K562 (cell line): ENCODE measurements around the gene POU3F3. TPM values are rescaled to one million over a fixed set of nuclear protein-coding genes. Genes with fewer than 3 reads are reported as not detected.

ENCODE experiments used
- ATAC-seq: fragments of 200-7000 bp; cut with Tn5 transposase; 3 replicates; pipeline ENCODE4 v1.9.1; 2020; ENCODE audit warnings: moderate library complexity
- BruUV-seq: library from RNA; stranded (reverse); fragments of 400-500 nt; replicated peaks from 2 replicates; lab custom pipeline; 2021; lab: Mats Ljungman, UMichigan
- CTCF ChIA-PET: fragments of 300-600 bp; formaldehyde crosslinking; extraction: SDS; loops from one replicate; lab custom pipeline; 2021; ENCODE audit warnings: low intra/inter-chr PET ratio; lab: Yijun Ruan, JAX
- POLR2A ChIA-PET: fragments of 300-600, 350-650 bp; sonication (Branson Sonifier 250); formaldehyde crosslinking; extraction: SDS; loops from one replicate; lab custom pipeline; 2021; ENCODE audit warnings: antibody characterized with exemption, inconsistent platforms; lab: Yijun Ruan, JAX
- DNase-seq, 4 experiments: peaks; one replicate each; pipeline versions ENCODE4 v3.0.0 to v3.0.0-alpha.2; 2011 to 2018; ENCODE audit warnings: low spot score in 3 of 4, mixed read lengths in 3 of 4; ENCODE audit errors: extremely low read depth in 1 of 4
- FAIRE-seq: peaks from 2 replicates; lab custom pipeline; 2011; peaks lifted over from hg19 to GRCh38; lab: Jason Lieb, UNC
- H2AFZ ChIP-seq: 2 replicates; pipeline ENCODE4 v1.6.0; 2011; ENCODE audit warnings: low read depth, low read length, control low read depth, inconsistent platforms
- H3K27ac ChIP-seq: fragments of 200-600 bp; 3 replicates; pipeline ENCODE4 v1.8.0; 2011; ENCODE audit warnings: low read depth, mild to moderate bottlenecking, control low read depth, inconsistent platforms, low read length, moderate library complexity, mixed read lengths; ENCODE audit errors: extremely low read depth
- H3K27me3 ChIP-seq, 2 experiments: fragments of 300-600 bp in 1 of 2; 2 replicates in 1 of 2; 3 replicates in 1 of 2; pipeline versions ENCODE4 v1.6.0 to v1.8.0; 2011; ENCODE audit warnings: inconsistent platforms in 2 of 2, low read length in 2 of 2, mild to moderate bottlenecking in 1 of 2, mixed read lengths in 1 of 2, moderate library complexity in 1 of 2; ENCODE audit not compliant: control insufficient read depth in 2 of 2, insufficient read depth in 2 of 2
- H3K36me3 ChIP-seq: fragments of 300-600 bp; 3 replicates; pipeline ENCODE4 v1.8.0; 2011; ENCODE audit warnings: mild to moderate bottlenecking, low read length, inconsistent platforms; ENCODE audit not compliant: control insufficient read depth, insufficient read depth
- H3K4me1 ChIP-seq, 2 experiments: fragments of 200-600 bp in 1 of 2; replicated peaks in 1 of 2; 2 replicates in 1 of 2; 3 replicates in 1 of 2; pipeline versions ENCODE4 v1.5.1 to v1.8.0; 2011; ENCODE audit warnings: inconsistent platforms in 2 of 2, low read length in 2 of 2, mild to moderate bottlenecking in 1 of 2, mixed read lengths in 1 of 2, moderate library complexity in 1 of 2; ENCODE audit not compliant: control insufficient read depth in 2 of 2, insufficient read depth in 2 of 2
- H3K4me2 ChIP-seq: 2 replicates; pipeline ENCODE4 v1.6.1; 2011; ENCODE audit warnings: low read length, control low read depth, inconsistent platforms, mixed read lengths; ENCODE audit not compliant: insufficient read depth
- H3K4me3 ChIP-seq: fragments of 200-600 bp; sonication (generic), shearing (Covaris generic); 2 replicates; pipeline ENCODE4 v1.5.1; 2016; ENCODE audit warnings: control low read depth, inconsistent platforms
- H3K79me2 ChIP-seq: fragments of 200-600 bp; 3 replicates; pipeline ENCODE4 v1.8.0; 2011; ENCODE audit warnings: low read length, inconsistent platforms; ENCODE audit not compliant: control insufficient read depth, insufficient read depth
- H3K9ac ChIP-seq, 2 experiments: 2 replicates each; pipeline versions ENCODE4 v1.6.0 to v1.6.1; 2011; ENCODE audit warnings: low read depth in 2 of 2, low read length in 2 of 2, control low read depth in 1 of 2, inconsistent platforms in 1 of 2, mild to moderate bottlenecking in 1 of 2, mixed read lengths in 1 of 2; ENCODE audit not compliant: insufficient read depth in 1 of 2
- H3K9me1 ChIP-seq: one replicate; pipeline ENCODE4 v1.6.0; 2011; ENCODE audit warnings: inconsistent platforms, mild to moderate bottlenecking, low read length, moderate library complexity; ENCODE audit not compliant: control insufficient read depth, insufficient read depth
- H3K9me3 ChIP-seq: replicated peaks from 2 replicates; pipeline ENCODE4 v1.5.1; 2011; ENCODE audit warnings: low read depth, low read length, inconsistent platforms; ENCODE audit not compliant: control insufficient read depth, insufficient read depth
- H4K20me1 ChIP-seq: replicated peaks from 2 replicates; pipeline ENCODE4 v1.6.1; 2011; ENCODE audit warnings: low read length, inconsistent platforms, mixed read lengths; ENCODE audit not compliant: control insufficient read depth, insufficient read depth
- BRCA1 ChIP-seq, 2 experiments: fragments of 450-650 bp in 1 of 2; sonication (generic) in 1 of 2; formaldehyde crosslinking in 1 of 2; IDR thresholded peaks; 2 replicates each; pipeline versions ENCODE4 v1.5.0 to v1.6.1; 2017 to 2020; ENCODE audit warnings: mild to moderate bottlenecking in 1 of 2, missing genetic modification reagents in 1 of 2
- GABPA ChIP-seq: fragments of 200-800 bp; sonication (Bioruptor generic); conservative IDR thresholded peaks from 2 replicates; pipeline ENCODE4 v1.6.1; 2016; ENCODE audit warnings: low read depth, missing genetic modification characterization, missing compliant biosample characterization
- POLR3G ChIP-seq: IDR thresholded peaks from 2 replicates; pipeline ENCODE4 v1.6.1; 2011; ENCODE audit not compliant: insufficient read length, insufficient replicate concordance; ENCODE audit errors: extremely low read depth
- SRF ChIP-seq, 2 experiments: fragments of 250-450, 450-650 bp in 1 of 2; sonication (Bioruptor Pico) in 1 of 2; sonication (generic) in 1 of 2; formaldehyde crosslinking; IDR thresholded peaks; 2 replicates each; pipeline versions ENCODE4 v1.5.0 to v1.5.1; 2020 to 2022; ENCODE audit warnings: mild to moderate bottlenecking in 1 of 2, missing genetic modification reagents in 1 of 2
- VEZF1 ChIP-seq: fragments of 200-800 bp; sonication (Bioruptor generic); IDR thresholded peaks from 2 replicates; pipeline ENCODE4 v1.6.1; 2017; ENCODE audit warnings: missing genetic modification characterization, missing compliant biosample characterization
- ZBTB17 ChIP-seq: fragments of 450-650 bp; formaldehyde crosslinking; IDR thresholded peaks from 2 replicates; pipeline ENCODE4 v1.4.0; 2020; ENCODE audit warnings: mild to moderate bottlenecking
- WGBS: fragments of 100-300 bp; shearing (Covaris generic); methylation state at CpG from one replicate; pipeline ENCODE4 v1.1.6; 2016; ENCODE audit warnings: low coverage, mixed read lengths; ENCODE audit not compliant: insufficient coverage; ENCODE audit errors: missing lambda C conversion rate; 5-methylcytosine and 5-hydroxymethylcytosine counted together
- in situ Hi-C: fragments of 300-500 bp; cut with MboI; formaldehyde crosslinking; loops from 4 replicates; pipeline ENCODE4 v1.15.0; 2018; ENCODE audit warnings: inconsistent platforms, mixed read lengths
- intact Hi-C: fragments of 100-400 bp; cut with micrococcal nuclease; formaldehyde crosslinking; loops from 2 replicates; pipeline ENCODE4 v1.14.2; 2022
- polyA plus RNA-seq, 8 experiments: library from polyadenylated mRNA; depleted of rRNA in 4 of 8; stranded (reverse) in 5 of 8; unstranded in 3 of 8; fragments of >200 nt; fragmentation: Nextera tagmentation in 2 of 8; fragmentation: Illumina TruSeq in 1 of 8; extraction: Ambion mirVana in 2 of 8; extraction: Trizol in 1 of 8; gene quantifications; 2 replicates each; pipeline versions ENCODE4 v1.2.1 to v1.2.3, GENCODE V29; 2011 to 2014; ENCODE audit warnings: inconsistent platforms in 1 of 8, missing spikeins in 1 of 8
- total RNA-seq, 7 experiments: library from RNA; depleted of rRNA in 6 of 7; stranded (reverse); fragments of >200 nt in 6 of 7; fragmentation: Illumina TruSeq in 2 of 7; extraction: Trizol in 2 of 7; gene quantifications; 2 replicates each; pipeline versions ENCODE4 v1.2.1 to v1.2.3, GENCODE V29; 2011 to 2021; ENCODE audit warnings: low replicate concordance in 1 of 7

Gene POU3F3
- total and polyA plus RNA-seq, 9 of the 15 experiments (the other 6 are each of a cell fraction or from before 2014, with no cell fraction given) = not detected

DNA sequence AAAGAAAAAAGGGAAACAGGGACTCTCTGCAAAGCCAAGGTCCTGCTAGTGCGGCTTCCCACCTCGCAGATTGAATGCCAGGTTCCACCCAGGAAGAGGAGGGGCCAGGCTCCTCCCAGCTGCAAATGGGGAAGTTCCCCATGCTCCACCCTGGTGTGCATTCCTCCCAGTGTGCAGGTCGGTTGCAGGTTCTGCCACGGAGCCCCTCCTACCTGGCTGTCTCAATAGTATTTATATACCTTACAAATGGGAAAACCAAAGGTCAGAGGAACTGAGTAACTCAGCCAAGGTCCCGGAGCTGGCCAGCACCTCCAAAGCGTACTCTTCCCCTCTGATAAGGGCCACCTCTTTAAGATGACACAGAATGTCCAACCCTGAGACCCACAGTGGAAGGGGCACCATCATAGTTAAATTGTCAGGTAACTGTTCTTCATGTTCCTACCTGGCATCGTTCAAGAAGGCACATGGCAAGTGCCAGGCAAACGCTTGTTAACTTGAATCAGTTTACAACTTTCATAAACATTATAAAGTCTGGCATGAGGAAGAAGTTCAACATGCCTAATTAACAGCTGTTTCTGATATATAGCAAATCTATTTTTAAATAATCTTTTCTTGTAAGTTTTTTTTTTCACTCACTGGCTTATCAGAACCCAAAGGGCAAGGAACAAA is 35.5 kb downstream of the POU3F3 start:
- TF ChIP-seq POLR3G = no peak
- 0 out of 2 replicates have a peak, but pooled peaks have one; percentile 25 for TF ChIP-seq VEZF1 (CRISPR knock-in tag)
- TF ChIP-seq GABPA (tag) = peak; percentile 49; the same call in 1 of the 2 replicates
- no peak for TF ChIP-seq BRCA1 (IDR thresholded peaks at IDR 0.05)
- no peak for TF ChIP-seq BRCA1 (CRISPR knock-in tag; IDR thresholded peaks at IDR 0.05)
- no peak for TF ChIP-seq ZBTB17 (CRISPR knock-in tag)
- TF ChIP-seq SRF (CRISPR knock-in tag; IDR thresholded peaks at IDR 0.05) = peak in 1 of 2 experiments; percentile 40; a peak in 1 of 4 replicates
- Histone ChIP-seq H3K79me2 (no peaks in the 10 kb centered on the region), H3K9me3 (no peaks in the 10 kb centered on the region), H2AFZ (peak overlapping the region; percentile 47; the same call in 1 of the 2 replicates), H4K20me1 (no peaks in the 10 kb centered on the region), H3K4me3 (no peak overlapping the region), H3K27me3 (peaks cover 3 to 12% of the 10 kb centered on the region in 2 experiments; a peak in 2 of 5 replicates), H3K36me3 (no peaks in the 10 kb centered on the region), H3K27ac (no peak overlapping the region), H3K9ac (no peak overlapping the region), H3K4me1 (no peaks in the 10 kb centered on the region; a peak in 1 of 5 replicates), H3K9me1 (no peaks in the 10 kb centered on the region), H3K4me2 (peak overlapping the region; percentile 28; the same call in 1 of the 2 replicates)
- BruUV-seq = no TSS peak
- FAIRE-seq (no peak), DNase-seq (peak in 1 of 4 experiments; percentile 13), ATAC-seq (peak; percentile 85)
- POLR2A ChIA-PET = interaction anchor here (0.7 kb wide), 3 partner anchors 30 to 1862 kb away, joined by 3 to 4 read pairs (median 3); no protein-coding TSS in a partner anchor
- 8% methylated on average over 8 of the region's 8 CpGs for WGBS
- in situ Hi-C loops (no loop called here), intact Hi-C loops (no loop called here)
- CTCF ChIA-PET = no interaction called here
